Measurements from ENCODE around the gene IGLL5. TPM values are rescaled to one million over a fixed set of nuclear protein-coding genes. Genes with fewer than 3 reads are reported as not detected.

The IGLL5 gene
- polyA plus RNA-seq, 1 of the 3 experiments (the other 2 are of a cell fraction) = not detected

DNA sequence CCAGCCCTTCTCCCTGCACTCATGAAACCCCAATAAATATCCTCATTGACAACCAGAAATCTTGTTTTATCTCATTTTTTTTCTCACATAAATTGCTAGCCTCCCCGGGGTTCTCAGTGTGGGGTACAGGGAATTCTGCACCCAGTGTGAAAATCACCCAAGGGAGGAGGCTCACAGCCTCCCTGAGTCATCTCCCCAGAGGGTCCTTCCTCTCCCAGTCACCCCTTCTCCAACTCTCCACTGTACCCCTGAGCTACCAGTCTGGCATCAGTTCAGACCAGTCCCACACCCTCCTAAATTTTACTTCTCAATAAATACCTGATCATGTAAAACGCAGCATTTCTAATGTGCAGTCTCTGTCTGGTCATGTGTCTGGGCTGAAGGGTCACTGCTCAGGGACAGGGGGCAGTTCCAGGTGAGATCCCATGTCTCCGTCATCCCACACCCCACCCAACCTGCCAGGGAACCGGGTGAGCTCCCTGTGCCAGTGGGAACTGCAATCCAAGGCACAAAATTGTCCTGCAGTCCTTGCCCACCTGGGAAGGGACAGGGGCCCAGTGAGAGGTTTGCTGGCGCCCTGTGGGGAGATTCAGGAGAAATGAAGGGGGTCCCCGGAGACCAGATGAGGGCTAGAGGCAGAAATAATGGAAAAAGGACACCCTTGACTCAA is 8.3 kb downstream of the IGLL5 start:
- CTCF ChIA-PET = interaction anchor here (0.8 to 2.6 kb wide), 5 partner anchors 12 to 320 kb away, joined by 3 to 26 read pairs (median 7); no protein-coding TSS in a partner anchor
- WGBS (ENCODE audit: low lambda C conversion rate) = 10% methylated on average over 6 of the region's 6 CpGs
- no peaks in the 10 kb centered on the region for H3K9me3 ChIP-seq
- no peaks in the 10 kb centered on the region for H3K79me2 ChIP-seq (ENCODE audit: insufficient read depth)
- no peaks in the 10 kb centered on the region for H3K4me1 ChIP-seq (ENCODE audit: control insufficient read depth in 1 of 2, insufficient read depth in 2 of 2, low read depth in 1 of 2, low read length in 1 of 2)
- POLR2A ChIA-PET = no interaction called here
- no peak overlapping the region for H3K27ac ChIP-seq (ENCODE audit: low read depth in 2 of 2, low read length in 1 of 2)
- no peaks in the 10 kb centered on the region for H4K20me1 ChIP-seq (ENCODE audit: insufficient read depth)
- H2AFZ ChIP-seq (ENCODE audit: low read depth) = no peak overlapping the region
- TF ChIP-seq RCOR1 (IDR thresholded peaks at IDR 0.05; ENCODE audit: low read length) (no peak), NFIC (IDR thresholded peaks at IDR 0.05; ENCODE audit: borderline replicate concordance) (no peak), POLR2AphosphoS5 (IDR thresholded peaks at IDR 0.05; ENCODE audit: low read depth, low read length) (no peak), MXI1 (IDR thresholded peaks at IDR 0.05; ENCODE audit: low read depth, low read length) (no peak), EP300 (IDR thresholded peaks at IDR 0.05; ENCODE audit: borderline replicate concordance in 1 of 2, low read depth in 1 of 2, low read length in 1 of 2) (no peak), FOSL2 (IDR thresholded peaks at IDR 0.05; ENCODE audit: borderline replicate concordance, low read depth) (no peak)
- TF ChIP-seq, protein P1, sequence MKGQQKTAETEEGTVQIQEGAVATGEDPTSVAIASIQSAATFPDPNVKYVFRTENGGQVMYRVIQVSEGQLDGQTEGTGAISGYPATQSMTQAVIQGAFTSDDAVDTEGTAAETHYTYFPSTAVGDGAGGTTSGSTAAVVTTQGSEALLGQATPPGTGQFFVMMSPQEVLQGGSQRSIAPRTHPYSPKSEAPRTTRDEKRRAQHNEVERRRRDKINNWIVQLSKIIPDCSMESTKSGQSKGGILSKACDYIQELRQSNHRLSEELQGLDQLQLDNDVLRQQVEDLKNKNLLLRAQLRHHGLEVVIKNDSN (IDR thresholded peaks at IDR 0.05; ENCODE audit: borderline replicate concordance, low read depth) = no peak
- TF ChIP-seq, protein P2, sequence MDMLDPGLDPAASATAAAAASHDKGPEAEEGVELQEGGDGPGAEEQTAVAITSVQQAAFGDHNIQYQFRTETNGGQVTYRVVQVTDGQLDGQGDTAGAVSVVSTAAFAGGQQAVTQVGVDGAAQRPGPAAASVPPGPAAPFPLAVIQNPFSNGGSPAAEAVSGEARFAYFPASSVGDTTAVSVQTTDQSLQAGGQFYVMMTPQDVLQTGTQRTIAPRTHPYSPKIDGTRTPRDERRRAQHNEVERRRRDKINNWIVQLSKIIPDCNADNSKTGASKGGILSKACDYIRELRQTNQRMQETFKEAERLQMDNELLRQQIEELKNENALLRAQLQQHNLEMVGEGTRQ (IDR thresholded peaks at IDR 0.05; ENCODE audit: borderline replicate concordance, low read depth, low read length) = no peak
- H3K4me2 ChIP-seq = no peak overlapping the region
- DNase-seq = no peak
- H3K9ac ChIP-seq = no peak overlapping the region
- no peaks in the 10 kb centered on the region for H3K36me3 ChIP-seq (replicated peaks in 1 of 2; ENCODE audit: control insufficient read depth in 1 of 2, insufficient read depth in 2 of 2, low read length in 1 of 2)
- no peaks in the 10 kb centered on the region for H3K27me3 ChIP-seq (ENCODE audit: insufficient read depth)
- H3K4me3 ChIP-seq (ENCODE audit: low read depth in 2 of 2, low read length in 1 of 2) = no peak overlapping the region
- H3F3A ChIP-seq (replicated peaks; ENCODE audit: insufficient read depth) = no peaks in the 10 kb centered on the region
- no peaks in the 10 kb centered on the region for H3K9me2 ChIP-seq

DNA sequence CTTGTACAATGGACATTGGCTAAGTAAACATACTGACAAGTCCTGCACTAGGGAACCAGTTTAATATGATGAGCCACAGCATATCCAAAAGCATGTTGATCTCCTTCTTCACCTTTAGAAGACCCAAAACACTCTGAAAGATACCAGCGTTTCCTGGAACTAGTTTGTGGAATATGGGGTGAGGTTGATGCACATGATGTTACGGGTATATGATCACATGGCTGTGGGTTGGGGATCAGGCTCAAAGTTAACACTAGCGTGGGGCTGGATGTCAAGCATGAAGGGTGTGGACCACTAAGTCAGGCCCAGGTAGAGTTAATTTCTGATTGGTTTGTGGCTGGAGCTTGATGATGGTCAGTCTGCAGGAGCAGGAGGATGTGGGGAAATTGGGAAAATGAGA is 9.0 kb downstream of the IGLL5 start:
- WGBS (ENCODE audit: low lambda C conversion rate) = 23% methylated on average over 3 of the region's 3 CpGs
- H3K27ac ChIP-seq (ENCODE audit: low read depth in 2 of 2, low read length in 1 of 2) = no peak overlapping the region

More for the DNA sequence above, 9.0 kb downstream of the IGLL5 start:
- no peak overlapping the region for H3K4me3 ChIP-seq (ENCODE audit: low read depth in 2 of 2, low read length in 1 of 2)
- H3F3A ChIP-seq (replicated peaks; ENCODE audit: insufficient read depth) = no peaks in the 10 kb centered on the region
- POLR2A ChIA-PET = no interaction called here
- H3K27me3 ChIP-seq (ENCODE audit: insufficient read depth) = no peaks in the 10 kb centered on the region
- no peaks in the 10 kb centered on the region for H3K9me2 ChIP-seq
- no peak overlapping the region for H3K9ac ChIP-seq
- H3K4me2 ChIP-seq = no peak overlapping the region
- TF ChIP-seq, protein P3, sequence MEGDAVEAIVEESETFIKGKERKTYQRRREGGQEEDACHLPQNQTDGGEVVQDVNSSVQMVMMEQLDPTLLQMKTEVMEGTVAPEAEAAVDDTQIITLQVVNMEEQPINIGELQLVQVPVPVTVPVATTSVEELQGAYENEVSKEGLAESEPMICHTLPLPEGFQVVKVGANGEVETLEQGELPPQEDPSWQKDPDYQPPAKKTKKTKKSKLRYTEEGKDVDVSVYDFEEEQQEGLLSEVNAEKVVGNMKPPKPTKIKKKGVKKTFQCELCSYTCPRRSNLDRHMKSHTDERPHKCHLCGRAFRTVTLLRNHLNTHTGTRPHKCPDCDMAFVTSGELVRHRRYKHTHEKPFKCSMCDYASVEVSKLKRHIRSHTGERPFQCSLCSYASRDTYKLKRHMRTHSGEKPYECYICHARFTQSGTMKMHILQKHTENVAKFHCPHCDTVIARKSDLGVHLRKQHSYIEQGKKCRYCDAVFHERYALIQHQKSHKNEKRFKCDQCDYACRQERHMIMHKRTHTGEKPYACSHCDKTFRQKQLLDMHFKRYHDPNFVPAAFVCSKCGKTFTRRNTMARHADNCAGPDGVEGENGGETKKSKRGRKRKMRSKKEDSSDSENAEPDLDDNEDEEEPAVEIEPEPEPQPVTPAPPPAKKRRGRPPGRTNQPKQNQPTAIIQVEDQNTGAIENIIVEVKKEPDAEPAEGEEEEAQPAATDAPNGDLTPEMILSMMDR (IDR thresholded peaks at IDR 0.05) = no peak
- TF ChIP-seq, protein P4, sequence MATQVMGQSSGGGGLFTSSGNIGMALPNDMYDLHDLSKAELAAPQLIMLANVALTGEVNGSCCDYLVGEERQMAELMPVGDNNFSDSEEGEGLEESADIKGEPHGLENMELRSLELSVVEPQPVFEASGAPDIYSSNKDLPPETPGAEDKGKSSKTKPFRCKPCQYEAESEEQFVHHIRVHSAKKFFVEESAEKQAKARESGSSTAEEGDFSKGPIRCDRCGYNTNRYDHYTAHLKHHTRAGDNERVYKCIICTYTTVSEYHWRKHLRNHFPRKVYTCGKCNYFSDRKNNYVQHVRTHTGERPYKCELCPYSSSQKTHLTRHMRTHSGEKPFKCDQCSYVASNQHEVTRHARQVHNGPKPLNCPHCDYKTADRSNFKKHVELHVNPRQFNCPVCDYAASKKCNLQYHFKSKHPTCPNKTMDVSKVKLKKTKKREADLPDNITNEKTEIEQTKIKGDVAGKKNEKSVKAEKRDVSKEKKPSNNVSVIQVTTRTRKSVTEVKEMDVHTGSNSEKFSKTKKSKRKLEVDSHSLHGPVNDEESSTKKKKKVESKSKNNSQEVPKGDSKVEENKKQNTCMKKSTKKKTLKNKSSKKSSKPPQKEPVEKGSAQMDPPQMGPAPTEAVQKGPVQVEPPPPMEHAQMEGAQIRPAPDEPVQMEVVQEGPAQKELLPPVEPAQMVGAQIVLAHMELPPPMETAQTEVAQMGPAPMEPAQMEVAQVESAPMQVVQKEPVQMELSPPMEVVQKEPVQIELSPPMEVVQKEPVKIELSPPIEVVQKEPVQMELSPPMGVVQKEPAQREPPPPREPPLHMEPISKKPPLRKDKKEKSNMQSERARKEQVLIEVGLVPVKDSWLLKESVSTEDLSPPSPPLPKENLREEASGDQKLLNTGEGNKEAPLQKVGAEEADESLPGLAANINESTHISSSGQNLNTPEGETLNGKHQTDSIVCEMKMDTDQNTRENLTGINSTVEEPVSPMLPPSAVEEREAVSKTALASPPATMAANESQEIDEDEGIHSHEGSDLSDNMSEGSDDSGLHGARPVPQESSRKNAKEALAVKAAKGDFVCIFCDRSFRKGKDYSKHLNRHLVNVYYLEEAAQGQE (IDR thresholded peaks at IDR 0.05; ENCODE audit: low read depth, low read length) = no peak
- TF ChIP-seq JUND (IDR thresholded peaks at IDR 0.05) = no peak
- no peak for DNase-seq
- no peaks in the 10 kb centered on the region for H3K4me1 ChIP-seq (ENCODE audit: control insufficient read depth in 1 of 2, insufficient read depth in 2 of 2, low read depth in 1 of 2, low read length in 1 of 2)
- no peaks in the 10 kb centered on the region for H3K79me2 ChIP-seq (ENCODE audit: insufficient read depth)
- CTCF ChIA-PET = interaction anchor here (1.3 to 2.6 kb wide), 4 partner anchors 13 to 48 kb away, joined by 3 to 26 read pairs (median 5); no protein-coding TSS in a partner anchor
- H4K20me1 ChIP-seq (ENCODE audit: insufficient read depth) = no peaks in the 10 kb centered on the region
- no peaks in the 10 kb centered on the region for H3K9me3 ChIP-seq
- H3K36me3 ChIP-seq (replicated peaks in 1 of 2; ENCODE audit: control insufficient read depth in 1 of 2, insufficient read depth in 2 of 2, low read length in 1 of 2) = no peaks in the 10 kb centered on the region
- no peak overlapping the region for H2AFZ ChIP-seq (ENCODE audit: low read depth)

All from SK-N-SH (cell line).